HG02973 (cell line): ENCODE data around the gene SLC5A6.
"Not testable (repeated sequence)": the region's sequence is repeated elsewhere in the genome, so short reads cannot be mapped to it uniquely, and the experiment has no call there.

Source experiments
- ATAC-seq: cut with Tn5 transposase; IDR thresholded peaks from one replicate; pipeline ENCODE4 v1.9.1; 2021; ENCODE audit warnings: moderate library complexity; ENCODE audit not compliant: unreplicated experiment

The SLC5A6 gene

GRCh38 chr2:27177441-27178351 is 34.4 kb downstream of the SLC5A6 start:
- no peak for ATAC-seq

GRCh38 chr2:27175781-27176180 is 36.3 kb downstream of the SLC5A6 start:
- ATAC-seq, result not testable (repeated sequence)

GRCh38 chr2:27175330-27175729 is 36.7 kb downstream of the SLC5A6 start:
- no peak for ATAC-seq

- ATAC-seq, result no peak
Observed at GRCh38 chr2:27174638-27175037, 37.4 kb downstream of the SLC5A6 start.

- no peak for ATAC-seq
Observed at GRCh38 chr2:27171351-27171848, 40.7 kb downstream of the SLC5A6 start.

GRCh38 chr2:27170581-27171337 is 41.3 kb downstream of the SLC5A6 start:
- ATAC-seq, result no peak

GRCh38 chr2:27164960-27165763 is 46.9 kb downstream of the SLC5A6 start:
- ATAC-seq, result no peak

GRCh38 chr2:27162151-27163121 is 49.6 kb downstream of the SLC5A6 start:
- no peak for ATAC-seq

- no peak for ATAC-seq
Observed at GRCh38 chr2:27160191-27160590, 51.9 kb downstream of the SLC5A6 start.

- ATAC-seq, result no peak
Observed at GRCh38 chr2:27159271-27159670, 52.8 kb downstream of the SLC5A6 start.

GRCh38 chr2:27158468-27158867 is 53.6 kb downstream of the SLC5A6 start:
- ATAC-seq, result no peak

- ATAC-seq, result no peak
Observed at GRCh38 chr2:27155069-27155520, 57.0 kb downstream of the SLC5A6 start.

GRCh38 chr2:27154488-27154887 is 57.6 kb downstream of the SLC5A6 start:
- no peak for ATAC-seq

GRCh38 chr2:27152796-27153464 is 59.1 kb downstream of the SLC5A6 start:
- no peak for ATAC-seq

GRCh38 chr2:27152102-27152795 is 59.8 kb downstream of the SLC5A6 start:
- no peak for ATAC-seq

- ATAC-seq, result no peak
Observed at GRCh38 chr2:27150639-27151230, 61.3 kb downstream of the SLC5A6 start.
